ENCODE data around the gene RASGRP2. TPM values are rescaled to one million over a fixed set of nuclear protein-coding genes. Genes with fewer than 3 reads are reported as not detected.

RASGRP2 gene
- total RNA-seq, 4 donors from 2014 or later, result 32.8 to 72.8 (median 34.9) TPM

DNA sequence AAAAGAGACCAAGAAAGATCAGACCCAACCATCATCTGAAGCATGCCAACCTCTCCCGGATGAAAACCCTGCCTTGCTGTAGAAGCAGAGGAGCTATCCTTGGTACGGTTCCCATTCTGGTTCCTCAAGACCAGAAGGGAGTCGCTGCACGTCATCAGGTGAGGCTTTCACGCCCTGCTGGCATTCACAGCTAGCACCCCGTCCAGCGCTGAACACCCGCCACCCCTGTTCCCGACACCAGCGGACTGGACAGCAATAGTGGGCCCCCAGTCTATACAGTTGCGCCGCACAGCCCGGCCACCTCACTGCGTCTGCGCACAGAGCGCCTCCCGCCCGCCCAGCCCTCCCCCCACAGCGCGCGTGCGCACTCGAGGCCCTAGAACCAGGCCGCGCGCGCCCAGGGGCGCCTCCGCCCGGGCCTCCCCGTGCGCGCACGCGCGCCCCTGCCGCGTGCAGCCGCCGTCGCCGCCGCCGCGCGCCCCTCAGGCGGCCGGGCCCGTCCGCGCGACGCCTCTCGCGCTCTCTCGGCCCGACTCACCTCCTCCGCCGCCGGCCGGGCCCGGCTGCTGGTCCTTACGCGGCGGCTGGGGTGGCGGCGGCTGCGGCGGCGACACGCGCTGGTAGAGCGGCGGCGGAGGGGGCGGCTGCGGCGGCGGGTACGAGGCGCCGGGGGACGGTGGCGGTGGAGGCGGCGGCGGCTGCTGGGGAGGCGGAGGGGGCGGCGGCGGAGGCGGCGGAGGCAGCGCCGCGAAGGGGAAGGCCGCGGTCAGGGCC lies 33.7 kb upstream of the RASGRP2 start:
- Histone ChIP-seq H3K4me1 (peaks cover 53 to 56% (median 55%) of the 10 kb centered on the region in 4 donors), H3K27me3 (no peaks in the 10 kb centered on the region), H3K4me3 (peak overlapping the region; percentile 90 to 99 (median 96)), H3K9me3 (no peaks in the 10 kb centered on the region), H3K36me3 (peaks cover 32 to 45% (median 41%) of the 10 kb centered on the region in 4 donors), H3K27ac (replicated peaks in 1 of 4) (peak overlapping the region; percentile 99 to 100 (median 100))
- no peak for DNase-seq (ENCODE audit: extremely low spot score)
- TF ChIP-seq EP300 (IDR thresholded peaks at IDR 0.05), result no peak
- TF ChIP-seq POLR2AphosphoS5 (IDR thresholded peaks at IDR 0.05), result peak; percentile 47 to 60
- TF ChIP-seq, protein P1, sequence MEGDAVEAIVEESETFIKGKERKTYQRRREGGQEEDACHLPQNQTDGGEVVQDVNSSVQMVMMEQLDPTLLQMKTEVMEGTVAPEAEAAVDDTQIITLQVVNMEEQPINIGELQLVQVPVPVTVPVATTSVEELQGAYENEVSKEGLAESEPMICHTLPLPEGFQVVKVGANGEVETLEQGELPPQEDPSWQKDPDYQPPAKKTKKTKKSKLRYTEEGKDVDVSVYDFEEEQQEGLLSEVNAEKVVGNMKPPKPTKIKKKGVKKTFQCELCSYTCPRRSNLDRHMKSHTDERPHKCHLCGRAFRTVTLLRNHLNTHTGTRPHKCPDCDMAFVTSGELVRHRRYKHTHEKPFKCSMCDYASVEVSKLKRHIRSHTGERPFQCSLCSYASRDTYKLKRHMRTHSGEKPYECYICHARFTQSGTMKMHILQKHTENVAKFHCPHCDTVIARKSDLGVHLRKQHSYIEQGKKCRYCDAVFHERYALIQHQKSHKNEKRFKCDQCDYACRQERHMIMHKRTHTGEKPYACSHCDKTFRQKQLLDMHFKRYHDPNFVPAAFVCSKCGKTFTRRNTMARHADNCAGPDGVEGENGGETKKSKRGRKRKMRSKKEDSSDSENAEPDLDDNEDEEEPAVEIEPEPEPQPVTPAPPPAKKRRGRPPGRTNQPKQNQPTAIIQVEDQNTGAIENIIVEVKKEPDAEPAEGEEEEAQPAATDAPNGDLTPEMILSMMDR (IDR thresholded peaks at IDR 0.05), result no peak
- no peak for TF ChIP-seq POLR2A (IDR thresholded peaks at IDR 0.05; ENCODE audit: low read depth)
- WGBS, result 0% methylated on average over 3 of the region's 98 CpGs
- intact Hi-C loops (cut with DNase I), result loop anchor here (5.0 kb wide), 1 partner anchor 35 kb away; the partner anchor contains the start of gene RASGRP2

DNA sequence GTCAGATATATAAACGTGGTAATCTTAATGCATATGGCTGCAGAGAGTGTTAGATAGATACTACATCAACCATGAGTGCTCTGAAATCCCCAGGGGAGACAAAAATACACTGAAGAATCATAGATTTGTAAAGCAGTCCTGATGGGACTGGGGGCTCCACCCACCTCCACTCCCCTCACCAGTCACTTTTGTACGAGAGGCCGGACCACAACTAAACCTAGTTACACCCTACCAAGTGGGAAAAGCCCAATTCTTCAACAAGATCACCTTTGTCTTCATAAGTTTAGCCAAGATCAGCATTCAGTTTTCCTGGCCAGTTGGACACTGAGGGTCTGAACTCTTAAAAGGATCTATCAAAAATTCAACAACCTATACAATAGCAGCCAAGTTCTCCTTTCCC lies 32.9 kb upstream of the RASGRP2 start:
- H3K27me3 ChIP-seq, result no peaks in the 10 kb centered on the region
- no peak for TF ChIP-seq POLR2AphosphoS5 (IDR thresholded peaks at IDR 0.05)
- TF ChIP-seq EP300 (IDR thresholded peaks at IDR 0.05), result no peak
- TF ChIP-seq POLR2A (IDR thresholded peaks at IDR 0.05; ENCODE audit: low read depth), result no peak
- TF ChIP-seq, protein P1 (IDR thresholded peaks at IDR 0.05), result no peak
- H3K9me3 ChIP-seq, result no peaks in the 10 kb centered on the region
- H3K4me1 ChIP-seq, result peaks cover 60 to 64% (median 62%) of the 10 kb centered on the region in 4 donors
- DNase-seq (ENCODE audit: extremely low spot score), result no peak
- intact Hi-C loops (cut with DNase I), result loop anchor here (5.0 kb wide), 1 partner anchor 35 kb away; the partner anchor contains the start of gene RASGRP2
- peaks cover 40 to 52% (median 48%) of the 10 kb centered on the region in 4 donors for H3K36me3 ChIP-seq
- 8% methylated on average over 3 of the region's 3 CpGs for whole genome bisulfite sequencing
- H3K27ac ChIP-seq (replicated peaks in 1 of 4), result peak overlapping the region; percentile 99 to 100 (median 100)
- H3K4me3 ChIP-seq, result peak overlapping the region; percentile 90 to 99 (median 96)

DNA sequence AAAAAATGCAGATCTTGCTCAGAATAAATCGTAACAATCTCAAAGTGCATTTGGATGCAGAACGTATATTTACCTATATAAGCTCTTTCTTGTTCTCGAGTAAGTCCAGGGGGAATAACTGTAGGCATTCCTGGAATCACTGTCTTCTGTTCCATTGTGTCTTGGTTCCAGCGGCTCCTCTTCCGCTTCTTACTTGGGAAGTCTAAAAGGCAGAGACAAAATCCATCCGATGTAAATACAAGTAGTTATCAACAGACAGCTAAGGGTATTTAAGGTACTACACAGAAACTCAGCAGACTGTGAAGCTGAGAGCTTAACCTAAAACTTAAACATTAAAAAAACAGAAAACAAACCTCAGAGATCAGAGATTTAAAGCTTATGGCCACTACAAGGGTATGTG lies 32.5 kb upstream of the RASGRP2 start:
- intact Hi-C loops (cut with DNase I), result loop anchor here (5.0 kb wide), 1 partner anchor 34 kb away; the partner anchor contains the start of gene RASGRP2
- WGBS, result 59% methylated on average over 6 of the region's 6 CpGs
- DNase-seq (ENCODE audit: extremely low spot score), result no peak
- Histone ChIP-seq H3K27ac (replicated peaks in 1 of 4) (peak overlapping the region in 3 of 4 donors; percentile 100), H3K27me3 (no peaks in the 10 kb centered on the region), H3K4me1 (peaks cover 64 to 68% (median 67%) of the 10 kb centered on the region in 4 donors), H3K4me3 (peak overlapping the region; percentile 90 to 99 (median 96)), H3K36me3 (peaks cover 43 to 57% (median 52%) of the 10 kb centered on the region in 4 donors), H3K9me3 (no peaks in the 10 kb centered on the region)
- TF ChIP-seq POLR2AphosphoS5 (IDR thresholded peaks at IDR 0.05) (no peak), EP300 (IDR thresholded peaks at IDR 0.05) (no peak), POLR2A (IDR thresholded peaks at IDR 0.05; ENCODE audit: low read depth) (no peak)
- TF ChIP-seq, protein P1 (IDR thresholded peaks at IDR 0.05), result no peak

DNA sequence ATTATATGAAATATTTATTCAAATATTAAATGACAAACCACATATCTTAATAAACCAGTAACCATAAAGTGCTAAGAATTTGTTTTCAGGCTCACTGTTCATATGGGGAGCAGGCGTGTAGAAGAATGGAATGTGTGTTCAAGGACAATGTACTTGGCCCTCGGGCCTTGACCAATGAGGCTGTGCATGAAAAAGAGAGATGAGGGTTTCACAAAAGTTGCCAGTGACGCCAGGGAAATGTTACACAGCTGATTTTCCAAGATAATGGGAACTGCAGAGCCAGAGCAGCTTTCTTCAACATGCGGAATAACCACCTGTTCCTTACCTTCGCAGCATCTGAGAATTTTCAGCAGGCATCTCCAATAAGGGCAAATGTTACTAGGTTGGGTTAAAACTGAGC lies 30.2 kb upstream of the RASGRP2 start:
- DNase-seq (ENCODE audit: extremely low spot score), result no peak
- TF ChIP-seq EP300 (IDR thresholded peaks at IDR 0.05), result no peak
- TF ChIP-seq, protein P1 (IDR thresholded peaks at IDR 0.05), result no peak
- no peak for TF ChIP-seq POLR2A (IDR thresholded peaks at IDR 0.05; ENCODE audit: low read depth)
- TF ChIP-seq POLR2AphosphoS5 (IDR thresholded peaks at IDR 0.05), result no peak
- intact Hi-C loops (cut with DNase I), result no loop called here
- H3K4me1 ChIP-seq, result peaks cover 59 to 69% (median 63%) of the 10 kb centered on the region in 4 donors
- peaks cover 66 to 80% (median 75%) of the 10 kb centered on the region in 4 donors for H3K36me3 ChIP-seq
- H3K27ac ChIP-seq (replicated peaks in 1 of 4), result peak overlapping the region in 3 of 4 donors; percentile 30 to 100 (median 62)
- 70% methylated on average over 5 of the region's 5 CpGs for WGBS
- H3K27me3 ChIP-seq, result no peaks in the 10 kb centered on the region
- H3K4me3 ChIP-seq, result no peak overlapping the region
- H3K9me3 ChIP-seq, result no peaks in the 10 kb centered on the region

Measured in esophagus muscularis mucosa (tissue), 4 donors.